DOHH2 (cell line): ENCODE data around the gene CPLX1.

Experiments used
- H3F3A ChIP-seq: fragments of 200-600 bp; sonication (generic), shearing (Covaris generic); 2 replicates; pipeline ENCODE4 v1.6.0; 2016; ENCODE audit warnings: antibody characterized with exemption, mild to moderate bottlenecking; ENCODE audit not compliant: control insufficient read depth, insufficient read depth
- H3K27ac ChIP-seq: fragments of 200-600 bp; sonication (generic); 2 replicates; pipeline ENCODE4 v1.5.1; 2014; ENCODE audit warnings: low read depth, mild to moderate bottlenecking, low read length, moderate library complexity
- H3K27me3 ChIP-seq: fragments of 200-600 bp; sonication (generic); 2 replicates; pipeline ENCODE4 v1.6.1; 2014; ENCODE audit warnings: mild to moderate bottlenecking, low read length, mixed read lengths; ENCODE audit not compliant: control insufficient read depth
- H3K36me3 ChIP-seq: fragments of 200-600 bp; sonication (generic); 2 replicates; pipeline ENCODE4 v1.6.1; 2014; ENCODE audit warnings: mild to moderate bottlenecking, low read length, moderate library complexity, mixed read lengths; ENCODE audit not compliant: control insufficient read depth
- H3K4me1 ChIP-seq: fragments of 200-600 bp; sonication (generic); 2 replicates; pipeline ENCODE4 v1.6.1; 2014; ENCODE audit warnings: mild to moderate bottlenecking, low read length, mixed read lengths; ENCODE audit not compliant: control insufficient read depth
- H3K4me2 ChIP-seq: fragments of 200-600 bp; sonication (generic); 2 replicates; pipeline ENCODE4 v1.6.0; 2014; ENCODE audit warnings: mild to moderate bottlenecking, low read length, moderate library complexity
- H3K4me3 ChIP-seq: fragments of 200-600 bp; sonication (generic); 2 replicates; pipeline ENCODE4 v1.5.1; 2014; ENCODE audit warnings: mild to moderate bottlenecking, low read length, mixed read lengths
- H3K79me2 ChIP-seq: fragments of 200-600 bp; sonication (generic); 2 replicates; pipeline ENCODE4 v1.6.1; 2014; ENCODE audit warnings: mild to moderate bottlenecking, low read length, mixed read lengths; ENCODE audit not compliant: control insufficient read depth
- H3K9me2 ChIP-seq: fragments of 200-600 bp; sonication (generic); replicated peaks from 2 replicates; pipeline ENCODE4 v1.6.1; 2014; ENCODE audit warnings: mild to moderate bottlenecking, low read length, mixed read lengths; ENCODE audit not compliant: control insufficient read depth
- H3K9me3 ChIP-seq: fragments of 200-600 bp; sonication (generic); 2 replicates; pipeline ENCODE4 v1.6.1; 2014; ENCODE audit warnings: antibody characterized with exemption, low read length, mixed read lengths; ENCODE audit not compliant: control insufficient read depth, insufficient read depth
- H4K20me1 ChIP-seq: fragments of 200-600 bp; sonication (generic); 2 replicates; pipeline ENCODE4 v1.6.0; 2014; ENCODE audit warnings: low read depth, mild to moderate bottlenecking, antibody characterized with exemption, low read length, moderate library complexity; ENCODE audit not compliant: control insufficient read depth, insufficient read depth
- CTCF ChIP-seq: fragments of 200-600 bp; sonication (generic); IDR thresholded peaks from one replicate; pipeline ENCODE4 v1.5.1; 2014; ENCODE audit warnings: antibody characterized with exemption, mild to moderate bottlenecking, low read depth, low read length; ENCODE audit not compliant: poor library complexity, severe bottlenecking
- EZH2phosphoT487 ChIP-seq: fragments of 200-600 bp; sonication (generic); IDR thresholded peaks from 2 replicates; pipeline ENCODE4 v1.6.1; 2017; ENCODE audit warnings: borderline replicate concordance, mild to moderate bottlenecking, antibody characterized with exemption, low read length, moderate library complexity, mixed read lengths

Gene CPLX1

GRCh38 chr4:869776-870175 is 43.8 kb upstream of the CPLX1 start:
- H3K4me1 ChIP-seq, result no peaks in the 10 kb centered on the region
- H3K79me2 ChIP-seq, result no peaks in the 10 kb centered on the region
- TF ChIP-seq EZH2phosphoT487 (no peak), CTCF (no peak)
- no peak overlapping the region for H3K4me3 ChIP-seq
- H3K27me3 ChIP-seq, result no peaks in the 10 kb centered on the region
- no peak overlapping the region for H3K4me2 ChIP-seq
- H3K9me2 ChIP-seq, result no peaks in the 10 kb centered on the region
- peaks cover 32% of the 10 kb centered on the region for H3K36me3 ChIP-seq
- no peak overlapping the region for H3K27ac ChIP-seq
- H3F3A ChIP-seq, result peaks cover 5% of the 10 kb centered on the region; the same call in 1 of the 2 replicates
- H4K20me1 ChIP-seq, result no peaks in the 10 kb centered on the region
- peaks cover 11% of the 10 kb centered on the region; the same call in 1 of the 2 replicates for H3K9me3 ChIP-seq

GRCh38 chr4:868421-868820 is 42.5 kb upstream of the CPLX1 start:
- Histone ChIP-seq H4K20me1 (no peaks in the 10 kb centered on the region), H3K9me2 (no peaks in the 10 kb centered on the region), H3K27me3 (no peaks in the 10 kb centered on the region), H3K4me1 (no peaks in the 10 kb centered on the region), H3K4me2 (no peak overlapping the region), H3F3A (peaks cover 5% of the 10 kb centered on the region; the same call in 1 of the 2 replicates), H3K9me3 (peaks cover 11% of the 10 kb centered on the region; the same call in 1 of the 2 replicates), H3K36me3 (peaks cover 33% of the 10 kb centered on the region), H3K79me2 (no peaks in the 10 kb centered on the region), H3K27ac (no peak overlapping the region), H3K4me3 (no peak overlapping the region)
- TF ChIP-seq EZH2phosphoT487 (no peak), CTCF (no peak)

- Histone ChIP-seq H3K79me2 (no peaks in the 10 kb centered on the region), H3K36me3 (peaks cover 39% of the 10 kb centered on the region), H3K4me1 (no peaks in the 10 kb centered on the region), H3K27me3 (no peaks in the 10 kb centered on the region), H3K4me3 (no peak overlapping the region), H3F3A (peaks cover 5% of the 10 kb centered on the region; the same call in 1 of the 2 replicates), H3K27ac (no peak overlapping the region), H3K9me2 (no peaks in the 10 kb centered on the region), H3K4me2 (no peak overlapping the region), H3K9me3 (peaks cover 11% of the 10 kb centered on the region; the same call in 1 of the 2 replicates), H4K20me1 (no peaks in the 10 kb centered on the region)
- no peak for TF ChIP-seq CTCF
- TF ChIP-seq EZH2phosphoT487, result no peak
These were observed 41.8 kb upstream of the CPLX1 start for GRCh38 chr4:867526-868250.
